Measurements from ENCODE around the gene COG5. TPM values are rescaled to one million over a fixed set of nuclear protein-coding genes. Genes with fewer than 3 reads are reported as not detected.

The COG5 gene
- total RNA-seq, 2 experiments from 2014 or later: 37.6 to 40.3 TPM

DNA sequence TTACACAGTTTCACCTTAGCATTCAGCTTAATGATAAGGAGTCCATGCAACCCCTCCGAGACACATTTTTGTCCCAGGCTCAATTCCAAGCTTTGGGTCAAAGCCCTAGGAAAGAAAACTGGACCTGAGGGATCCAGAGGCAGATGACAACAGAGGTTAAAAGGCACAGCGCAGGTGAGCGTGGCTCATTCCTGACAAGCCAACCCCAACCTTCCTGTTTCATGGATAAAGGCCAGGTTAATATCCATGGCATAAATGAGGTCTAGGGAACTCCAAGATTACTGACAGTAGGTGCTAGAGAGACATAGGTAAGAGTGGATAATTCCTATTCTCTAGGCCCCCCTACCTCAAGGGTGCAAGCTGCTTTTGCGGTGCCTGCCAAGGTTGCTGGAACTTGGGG, 180.5 kb downstream of the COG5 start:
- no peaks in the 10 kb centered on the region for H3K27me3 Mint-ChIP-seq
- H3K9me3 Mint-ChIP-seq: no peaks in the 10 kb centered on the region
- no peak overlapping the region for H3K27ac Mint-ChIP-seq
- ChIA-PET CTCF (interaction anchor here (1.9 kb wide), 1 partner anchor 12 kb away, joined by 4 read pairs; no protein-coding TSS in a partner anchor), POLR2A (no interaction called here)
- intact Hi-C loops (cut with micrococcal nuclease): no loop called here
- no peak for ATAC-seq
- DNase-seq: no peak
- no peak overlapping the region for H3K4me3 Mint-ChIP-seq
- no peaks in the 10 kb centered on the region for H3K4me1 Mint-ChIP-seq (ENCODE audit: low read depth)
- TF ChIP-seq CTCF (IDR thresholded peaks at IDR 0.05): no peak
- H3K36me3 Mint-ChIP-seq (ENCODE audit: low read depth): no peaks in the 10 kb centered on the region

- no peak overlapping the region for H3K27ac Mint-ChIP-seq
- POLR2A ChIA-PET: no interaction called here
- intact Hi-C loops (cut with micrococcal nuclease): no loop called here
Measured at GRCh38 chr7:107381453-107381852, 182.3 kb downstream of the COG5 start.

DNA sequence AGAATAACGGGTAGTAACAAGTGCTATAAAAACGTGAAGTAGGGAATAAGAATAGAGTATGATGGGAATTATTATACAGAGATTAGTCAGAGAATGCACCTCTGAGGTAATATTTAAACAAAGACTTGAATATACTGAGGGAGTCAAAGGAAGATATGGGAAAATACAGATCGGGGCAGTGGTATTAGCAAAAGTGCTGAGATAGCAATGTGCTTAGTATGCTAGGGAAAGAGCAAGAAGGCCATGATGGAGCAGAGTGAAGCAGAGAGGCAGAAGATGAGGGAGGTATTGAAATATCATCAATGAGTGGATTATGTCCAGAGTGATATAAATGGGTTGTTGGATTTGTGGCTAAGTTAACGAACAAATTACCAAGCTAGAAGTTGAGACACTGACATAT, 190.4 kb downstream of the COG5 start:
- Mint-ChIP-seq H3K4me3 (no peak overlapping the region), H3K9me3 (no peaks in the 10 kb centered on the region), H3K27ac (no peak overlapping the region), H3K36me3 (ENCODE audit: low read depth) (peaks cover 1% of the 10 kb centered on the region), H3K4me1 (ENCODE audit: low read depth) (no peaks in the 10 kb centered on the region), H3K27me3 (no peaks in the 10 kb centered on the region)
- no peak for ATAC-seq
- ChIA-PET CTCF (interaction anchor here (1.4 kb wide), 1 partner anchor 11 kb away, joined by 4 read pairs; no protein-coding TSS in a partner anchor), POLR2A (no interaction called here)
- no peak for DNase-seq
- TF ChIP-seq CTCF (IDR thresholded peaks at IDR 0.05): no peak
- intact Hi-C loops (cut with micrococcal nuclease): no loop called here

More at GRCh38 chr7:107381453-107381852, 182.3 kb downstream of the COG5 start:
- Mint-ChIP-seq H3K4me3 (no peak overlapping the region), H3K27me3 (no peaks in the 10 kb centered on the region), H3K9me3 (no peaks in the 10 kb centered on the region), H3K36me3 (ENCODE audit: low read depth) (no peaks in the 10 kb centered on the region), H3K4me1 (ENCODE audit: low read depth) (no peaks in the 10 kb centered on the region)
- DNase-seq: no peak
- no peak for ATAC-seq
- TF ChIP-seq CTCF (IDR thresholded peaks at IDR 0.05): no peak
- CTCF ChIA-PET: interaction anchor here (1.9 kb wide), 1 partner anchor 10 kb away, joined by 4 read pairs; no protein-coding TSS in a partner anchor

GRCh38 chr7:107372298-107372697, 191.4 kb downstream of the COG5 start:
- ChIA-PET CTCF (no interaction called here), POLR2A (no interaction called here)
- DNase-seq: no peak
- no peaks in the 10 kb centered on the region for H3K4me1 Mint-ChIP-seq (ENCODE audit: low read depth)
- no peak for ATAC-seq
- peaks cover 3% of the 10 kb centered on the region for H3K36me3 Mint-ChIP-seq (ENCODE audit: low read depth)
- no peaks in the 10 kb centered on the region for H3K27me3 Mint-ChIP-seq
- TF ChIP-seq CTCF (IDR thresholded peaks at IDR 0.05): no peak
- intact Hi-C loops (cut with micrococcal nuclease): no loop called here
- no peak overlapping the region for H3K27ac Mint-ChIP-seq
- no peak overlapping the region for H3K4me3 Mint-ChIP-seq
- no peaks in the 10 kb centered on the region for H3K9me3 Mint-ChIP-seq

DNA sequence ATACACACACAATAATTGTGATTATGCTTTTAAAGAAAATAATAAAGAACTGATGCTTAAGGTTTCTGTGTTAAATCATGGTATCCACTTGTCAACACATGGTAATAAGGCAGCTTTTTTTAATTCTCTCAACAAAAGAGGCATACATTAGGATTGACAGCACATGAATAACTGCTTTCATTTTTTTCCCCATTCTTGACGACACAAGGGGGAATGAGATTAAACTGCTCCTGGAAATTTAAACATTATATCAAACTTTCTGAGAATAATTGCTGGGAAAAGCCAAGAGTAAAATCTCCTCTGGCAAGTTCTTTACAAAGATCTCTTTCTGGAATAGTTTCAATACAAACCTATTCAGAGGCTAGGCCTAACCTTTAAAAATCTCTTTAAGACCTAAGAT, 192.9 kb downstream of the COG5 start:
- DNase-seq (no peak), ATAC-seq (no peak)
- H3K4me1 Mint-ChIP-seq (ENCODE audit: low read depth): no peaks in the 10 kb centered on the region
- no peak overlapping the region for H3K4me3 Mint-ChIP-seq
- peaks cover 3% of the 10 kb centered on the region for H3K36me3 Mint-ChIP-seq (ENCODE audit: low read depth)
- TF ChIP-seq CTCF (IDR thresholded peaks at IDR 0.05): no peak
- intact Hi-C loops (cut with micrococcal nuclease): no loop called here
- ChIA-PET POLR2A (no interaction called here), CTCF (interaction anchor here (1.4 kb wide), 1 partner anchor 12 kb away, joined by 4 read pairs; no protein-coding TSS in a partner anchor)
- no peaks in the 10 kb centered on the region for H3K27me3 Mint-ChIP-seq
- H3K9me3 Mint-ChIP-seq: no peaks in the 10 kb centered on the region
- H3K27ac Mint-ChIP-seq: no peak overlapping the region
